Neural progenitor cell (in vitro differentiated cells): ENCODE data around the gene ATP13A3.

Experiments
- EZH2 ChIP-seq: fragments of 200-600 bp; sonication (generic); IDR thresholded peaks from 2 replicates; pipeline ENCODE4 v1.6.1; 2017; ENCODE audit warnings: antibody characterized with exemption, mild to moderate bottlenecking, moderate library complexity
- EZH2phosphoT487 ChIP-seq: fragments of 200-600 bp; sonication (generic); IDR thresholded peaks from 2 replicates; pipeline ENCODE4 v1.6.1; 2017; ENCODE audit warnings: antibody characterized with exemption
- TF ChIP-seq, protein P1 (sequence below): fragments of 200-600 bp; sonication (generic); IDR thresholded peaks from 2 replicates; pipeline ENCODE4 v1.5.1; 2017; ENCODE audit warnings: antibody characterized with exemption, mild to moderate bottlenecking

- TF ChIP-seq, protein P1, sequence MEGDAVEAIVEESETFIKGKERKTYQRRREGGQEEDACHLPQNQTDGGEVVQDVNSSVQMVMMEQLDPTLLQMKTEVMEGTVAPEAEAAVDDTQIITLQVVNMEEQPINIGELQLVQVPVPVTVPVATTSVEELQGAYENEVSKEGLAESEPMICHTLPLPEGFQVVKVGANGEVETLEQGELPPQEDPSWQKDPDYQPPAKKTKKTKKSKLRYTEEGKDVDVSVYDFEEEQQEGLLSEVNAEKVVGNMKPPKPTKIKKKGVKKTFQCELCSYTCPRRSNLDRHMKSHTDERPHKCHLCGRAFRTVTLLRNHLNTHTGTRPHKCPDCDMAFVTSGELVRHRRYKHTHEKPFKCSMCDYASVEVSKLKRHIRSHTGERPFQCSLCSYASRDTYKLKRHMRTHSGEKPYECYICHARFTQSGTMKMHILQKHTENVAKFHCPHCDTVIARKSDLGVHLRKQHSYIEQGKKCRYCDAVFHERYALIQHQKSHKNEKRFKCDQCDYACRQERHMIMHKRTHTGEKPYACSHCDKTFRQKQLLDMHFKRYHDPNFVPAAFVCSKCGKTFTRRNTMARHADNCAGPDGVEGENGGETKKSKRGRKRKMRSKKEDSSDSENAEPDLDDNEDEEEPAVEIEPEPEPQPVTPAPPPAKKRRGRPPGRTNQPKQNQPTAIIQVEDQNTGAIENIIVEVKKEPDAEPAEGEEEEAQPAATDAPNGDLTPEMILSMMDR: no peak
- TF ChIP-seq EZH2 (no peak), EZH2phosphoT487 (no peak)
These were observed 129.1 kb downstream of the ATP13A3 start for GRCh38 chr3:194357681-194358080.
